Breast epithelium (tissue), 4 donors: ENCODE data around the gene TIAM2. TPM values are rescaled to one million over a fixed set of nuclear protein-coding genes. Genes with fewer than 3 reads are reported as not detected.

ENCODE experiments used
- DNase-seq, 2 donors: peaks; one replicate each; pipeline ENCODE4 v3.0.0-alpha.2; 2019; ENCODE audit warnings: low spot score in 2 of 2
- H3K27ac ChIP-seq, 2 donors: fragments of 200-600 bp; sonication (generic) in 1 of 2; one replicate each; pipeline ENCODE4 v1.5.1; 2016 to 2019; ENCODE audit warnings: mild to moderate bottlenecking in 1 of 2
- H3K27me3 ChIP-seq, 2 donors: fragments of 200-600 bp; sonication (generic) in 1 of 2; one replicate each; pipeline versions ENCODE4 v1.5.1 to v1.6.0; 2017 to 2019; ENCODE audit warnings: control low read depth in 1 of 2, mild to moderate bottlenecking in 1 of 2
- H3K36me3 ChIP-seq: fragments of 200-600 bp; one replicate; pipeline ENCODE4 v1.5.1; 2019
- H3K4me1 ChIP-seq, 2 donors: fragments of 200-600 bp; sonication (generic); one replicate each; pipeline ENCODE4 v1.5.1; 2016 to 2019; ENCODE audit warnings: control low read depth in 1 of 2
- H3K4me3 ChIP-seq, 3 donors: fragments of 200-600 bp; sonication (generic); 1 replicate in 2 of 3; 2 replicates in 1 of 3; pipeline ENCODE4 v1.5.1; 2016 to 2019; ENCODE audit warnings: mild to moderate bottlenecking in 3 of 3, moderate library complexity in 2 of 3
- H3K9me3 ChIP-seq, 2 donors: fragments of 200-600 bp; sonication (generic) in 1 of 2; one replicate each; pipeline ENCODE4 v1.5.1; 2016 to 2019; ENCODE audit warnings: control low read depth in 1 of 2
- POLR2A ChIP-seq: fragments of 450-650 bp; IDR thresholded peaks from one replicate; pipeline ENCODE4 v1.6.1; 2016; ENCODE audit warnings: antibody characterized with exemption, mild to moderate bottlenecking, moderate library complexity
- POLR2AphosphoS5 ChIP-seq, 3 donors: sonication (generic); formaldehyde crosslinking; IDR thresholded peaks; one replicate each; pipeline ENCODE4 v1.6.1; 2017; ENCODE audit warnings: antibody characterized with exemption in 3 of 3
- intact Hi-C: fragments of 100-400 bp; cut with DNase I; formaldehyde crosslinking; loops from one replicate; pipeline ENCODE4 v1.15.1; 2023; ENCODE audit warnings: low total_unique reads
- total RNA-seq, 3 donors: library from RNA; depleted of rRNA; stranded (reverse); fragments of >200 nt; gene quantifications; one replicate each; pipeline ENCODE4 v1.1.0, GENCODE V29; 2016
- TF ChIP-seq, protein P1 (sequence below), 3 donors: fragments of 450-650 bp; IDR thresholded peaks; one replicate each; pipeline ENCODE4 v1.5.1; 2016 to 2017; ENCODE audit warnings: antibody characterized with exemption in 3 of 3, mild to moderate bottlenecking in 3 of 3, moderate library complexity in 3 of 3

The TIAM2 gene
- total RNA-seq, 3 donors from 2014 or later: 5.8 to 32.3 (median 12.8) TPM

- TF ChIP-seq POLR2AphosphoS5 (IDR thresholded peaks at IDR 0.05) (no peak), POLR2A (no peak)
- TF ChIP-seq, protein P1, sequence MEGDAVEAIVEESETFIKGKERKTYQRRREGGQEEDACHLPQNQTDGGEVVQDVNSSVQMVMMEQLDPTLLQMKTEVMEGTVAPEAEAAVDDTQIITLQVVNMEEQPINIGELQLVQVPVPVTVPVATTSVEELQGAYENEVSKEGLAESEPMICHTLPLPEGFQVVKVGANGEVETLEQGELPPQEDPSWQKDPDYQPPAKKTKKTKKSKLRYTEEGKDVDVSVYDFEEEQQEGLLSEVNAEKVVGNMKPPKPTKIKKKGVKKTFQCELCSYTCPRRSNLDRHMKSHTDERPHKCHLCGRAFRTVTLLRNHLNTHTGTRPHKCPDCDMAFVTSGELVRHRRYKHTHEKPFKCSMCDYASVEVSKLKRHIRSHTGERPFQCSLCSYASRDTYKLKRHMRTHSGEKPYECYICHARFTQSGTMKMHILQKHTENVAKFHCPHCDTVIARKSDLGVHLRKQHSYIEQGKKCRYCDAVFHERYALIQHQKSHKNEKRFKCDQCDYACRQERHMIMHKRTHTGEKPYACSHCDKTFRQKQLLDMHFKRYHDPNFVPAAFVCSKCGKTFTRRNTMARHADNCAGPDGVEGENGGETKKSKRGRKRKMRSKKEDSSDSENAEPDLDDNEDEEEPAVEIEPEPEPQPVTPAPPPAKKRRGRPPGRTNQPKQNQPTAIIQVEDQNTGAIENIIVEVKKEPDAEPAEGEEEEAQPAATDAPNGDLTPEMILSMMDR (IDR thresholded peaks at IDR 0.05): no peak
- intact Hi-C loops: loop anchor here (10.0 kb wide), 2 partner anchors 499 to 891 kb away; no protein-coding TSS in a partner anchor
- no peaks in the 10 kb centered on the region for H3K9me3 ChIP-seq
- H3K36me3 ChIP-seq: no peaks in the 10 kb centered on the region
- H3K4me3 ChIP-seq: no peak overlapping the region
- no peak overlapping the region for H3K27ac ChIP-seq
- peaks cover 0 to 4% of the 10 kb centered on the region in 2 donors for H3K4me1 ChIP-seq
- DNase-seq: no peak
- no peaks in the 10 kb centered on the region for H3K27me3 ChIP-seq
Measured at GRCh38 chr6:155173488-155173887, 178.4 kb downstream of the TIAM2 start.

- intact Hi-C loops: loop anchor here (10.0 kb wide), 2 partner anchors 500 to 890 kb away; no protein-coding TSS in a partner anchor
- TF ChIP-seq, protein P1 (IDR thresholded peaks at IDR 0.05): peak in 2 of 3 donors; percentile 40 to 62
- no peak for TF ChIP-seq POLR2A
- TF ChIP-seq POLR2AphosphoS5 (IDR thresholded peaks at IDR 0.05): no peak
- Histone ChIP-seq H3K36me3 (no peaks in the 10 kb centered on the region), H3K4me1 (peaks cover 0 to 4% of the 10 kb centered on the region in 2 donors), H3K4me3 (no peak overlapping the region), H3K9me3 (no peaks in the 10 kb centered on the region), H3K27me3 (no peaks in the 10 kb centered on the region), H3K27ac (no peak overlapping the region)
- peak in 1 of 2 donors; percentile 37 for DNase-seq
Measured at GRCh38 chr6:155174576-155175211, 179.6 kb downstream of the TIAM2 start.

GRCh38 chr6:155177363-155177961 is 182.3 kb downstream of the TIAM2 start:
- intact Hi-C loops: loop anchor here (10.0 kb wide), 2 partner anchors 503 to 887 kb away; no protein-coding TSS in a partner anchor
- Histone ChIP-seq H3K4me1 (no peaks in the 10 kb centered on the region), H3K4me3 (no peak overlapping the region), H3K27me3 (no peaks in the 10 kb centered on the region), H3K36me3 (no peaks in the 10 kb centered on the region), H3K9me3 (no peaks in the 10 kb centered on the region), H3K27ac (no peak overlapping the region)
- TF ChIP-seq POLR2AphosphoS5 (IDR thresholded peaks at IDR 0.05): no peak
- TF ChIP-seq, protein P1 (IDR thresholded peaks at IDR 0.05): peak; percentile 30 to 69 (median 58)
- no peak for DNase-seq

DNA sequence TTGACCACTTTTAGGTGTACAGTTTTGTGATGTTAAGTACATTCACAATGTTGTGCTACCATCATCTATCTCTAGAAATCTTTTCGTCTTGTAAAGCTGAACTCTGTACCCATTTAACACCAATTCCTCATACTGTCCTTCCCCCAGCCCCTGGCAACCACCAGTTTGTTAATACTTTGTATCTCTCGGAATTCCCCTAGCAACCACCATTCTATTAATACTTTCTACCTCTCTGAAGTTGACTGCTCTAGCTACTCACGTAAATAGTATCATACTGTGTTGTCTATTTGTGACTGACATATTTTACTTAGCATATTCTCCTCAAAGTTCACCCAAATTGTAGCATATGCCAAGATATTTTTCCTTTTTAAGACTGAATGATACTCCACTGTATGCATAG is 186.4 kb downstream of the TIAM2 start:
- no peak overlapping the region for H3K4me3 ChIP-seq
- no peak overlapping the region for H3K27ac ChIP-seq
- DNase-seq: no peak
- H3K4me1 ChIP-seq: no peaks in the 10 kb centered on the region
- no peaks in the 10 kb centered on the region for H3K27me3 ChIP-seq
- H3K9me3 ChIP-seq: no peaks in the 10 kb centered on the region
- TF ChIP-seq POLR2AphosphoS5 (IDR thresholded peaks at IDR 0.05): no peak
- no peak for TF ChIP-seq POLR2A
- TF ChIP-seq, protein P1 (IDR thresholded peaks at IDR 0.05): no peak
- intact Hi-C loops: no loop called here
- H3K36me3 ChIP-seq: no peaks in the 10 kb centered on the region

DNA sequence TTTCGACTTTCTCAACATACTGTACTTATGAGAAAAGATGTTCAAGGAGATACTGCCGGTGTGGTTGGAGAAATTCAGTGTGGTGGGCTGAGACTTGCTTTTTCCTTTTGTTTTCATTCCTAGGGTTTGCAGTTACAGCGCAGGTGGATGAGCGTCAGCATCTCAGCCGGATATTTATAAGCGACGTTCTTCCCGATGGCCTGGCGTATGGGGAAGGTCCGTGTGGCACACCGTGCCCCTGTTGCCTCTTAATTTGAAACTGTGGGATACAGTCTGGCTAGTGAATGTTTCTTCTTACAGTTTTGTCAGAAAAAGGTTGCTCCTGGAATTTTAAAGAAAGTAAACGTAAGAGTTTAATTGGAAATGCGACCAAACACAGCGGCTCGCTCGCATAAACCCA is 187.0 kb downstream of the TIAM2 start:
- no peak for DNase-seq
- Histone ChIP-seq H3K27ac (no peak overlapping the region), H3K4me3 (no peak overlapping the region), H3K4me1 (no peaks in the 10 kb centered on the region), H3K36me3 (no peaks in the 10 kb centered on the region), H3K27me3 (no peaks in the 10 kb centered on the region), H3K9me3 (no peaks in the 10 kb centered on the region)
- intact Hi-C loops: no loop called here
- TF ChIP-seq, protein P1 (IDR thresholded peaks at IDR 0.05): no peak
- TF ChIP-seq POLR2A (no peak), POLR2AphosphoS5 (IDR thresholded peaks at IDR 0.05) (no peak)
